Stimulated activated naive B cell treated with anti-CD40 and anti-IgM and Interleukin-4, amounts not matched to agents 10 μg/mL and 1 μg/mL and 100 μg/mL, for 72 hours (primary cell): ENCODE results near the gene ZNF783.
"Not testable (repeated sequence)": the region's sequence is repeated elsewhere in the genome, so short reads cannot be mapped to it uniquely, and the experiment has no call there.

ENCODE experiments used
- ATAC-seq, 2 donors: fragments of 150-1000 bp; cut with Tn5 transposase; replicated peaks; 2 replicates each; pipeline ENCODE4 v1.10.0; 2021; ENCODE audit warnings: moderate library complexity in 1 of 2
- DNase-seq: peaks from one replicate; pipeline ENCODE4 v3.0.0; 2021
- H3K27ac Mint-ChIP-seq: one replicate; pipeline ENCODE4 v1.8.0; 2022; ENCODE audit warnings: mild to moderate bottlenecking, mixed read lengths
- H3K27me3 Mint-ChIP-seq, 2 donors: one replicate each; pipeline ENCODE4 v1.8.0; 2022; ENCODE audit warnings: mixed read lengths in 2 of 2
- H3K36me3 Mint-ChIP-seq, 2 donors: one replicate each; pipeline ENCODE4 v1.8.0; 2022; ENCODE audit warnings: mixed read lengths in 2 of 2, mild to moderate bottlenecking in 1 of 2
- H3K4me1 Mint-ChIP-seq, 2 donors: one replicate each; pipeline ENCODE4 v1.8.0; 2022; ENCODE audit warnings: mixed read lengths in 2 of 2, mild to moderate bottlenecking in 1 of 2
- H3K4me3 Mint-ChIP-seq, 2 donors: one replicate each; pipeline ENCODE4 v1.8.0; 2022; ENCODE audit warnings: mild to moderate bottlenecking in 2 of 2, mixed read lengths in 2 of 2, moderate library complexity in 1 of 2
- H3K9me3 Mint-ChIP-seq, 2 donors: one replicate each; pipeline ENCODE4 v1.8.0; 2022; ENCODE audit warnings: mixed read lengths in 2 of 2, mild to moderate bottlenecking in 1 of 2

Gene ZNF783

DNA sequence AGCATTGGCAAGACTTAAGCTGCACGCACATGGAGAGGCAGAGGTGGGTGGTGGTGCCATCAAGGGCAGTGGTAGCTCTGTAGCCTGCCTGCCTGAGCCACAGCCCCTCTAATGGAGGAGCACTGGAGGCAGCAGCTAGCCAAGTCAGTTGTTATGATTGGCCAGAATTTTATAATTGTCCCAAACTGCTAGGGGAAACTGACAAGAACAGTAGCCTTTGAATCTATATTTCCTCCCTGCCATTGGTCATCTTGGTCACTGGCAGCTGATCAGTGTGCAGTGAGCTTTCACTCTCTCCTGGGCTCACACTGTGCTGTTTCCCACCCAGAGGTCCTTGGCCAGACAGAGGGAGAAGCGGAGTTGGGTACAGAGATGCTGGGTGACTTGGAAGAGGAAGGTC, 9.6 kb upstream of the ZNF783 start:
- no peak overlapping the region for H3K4me3 Mint-ChIP-seq
- H3K27me3 Mint-ChIP-seq: no peaks in the 10 kb centered on the region
- H3K9me3 Mint-ChIP-seq: peaks cover 3% of the 10 kb centered on the region in 2 donors
- ATAC-seq: no peak
- peaks cover 23 to 32% of the 10 kb centered on the region in 2 donors for H3K4me1 Mint-ChIP-seq
- no peak for DNase-seq
- H3K36me3 Mint-ChIP-seq: peaks cover 25 to 43% of the 10 kb centered on the region in 2 donors
- H3K27ac Mint-ChIP-seq: no peak overlapping the region

DNA sequence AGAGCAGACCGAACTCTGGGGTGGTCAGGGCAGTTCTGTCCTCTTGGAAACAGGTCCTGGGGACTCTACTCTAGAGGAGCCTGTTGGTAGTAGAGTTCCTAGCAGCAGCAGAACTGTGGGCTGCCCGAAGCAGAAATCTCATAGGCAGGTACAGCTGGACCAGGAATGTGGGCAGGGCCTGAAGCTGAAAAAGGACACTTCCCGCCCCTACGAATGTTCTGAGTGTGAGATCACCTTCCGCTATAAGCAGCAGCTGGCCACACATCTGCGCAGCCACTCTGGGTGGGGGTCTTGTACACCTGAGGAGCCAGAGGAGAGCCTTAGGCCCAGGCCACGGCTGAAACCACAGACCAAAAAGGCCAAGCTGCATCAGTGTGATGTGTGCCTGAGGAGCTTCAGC, 8.3 kb upstream of the ZNF783 start:
- Mint-ChIP-seq H3K27me3 (no peaks in the 10 kb centered on the region), H3K4me1 (peaks cover 11 to 25% of the 10 kb centered on the region in 2 donors), H3K9me3 (no peaks in the 10 kb centered on the region), H3K27ac (no peak overlapping the region), H3K4me3 (no peak overlapping the region), H3K36me3 (peaks cover 25 to 35% of the 10 kb centered on the region in 2 donors)
- DNase-seq (no peak), ATAC-seq (no peak)

DNA sequence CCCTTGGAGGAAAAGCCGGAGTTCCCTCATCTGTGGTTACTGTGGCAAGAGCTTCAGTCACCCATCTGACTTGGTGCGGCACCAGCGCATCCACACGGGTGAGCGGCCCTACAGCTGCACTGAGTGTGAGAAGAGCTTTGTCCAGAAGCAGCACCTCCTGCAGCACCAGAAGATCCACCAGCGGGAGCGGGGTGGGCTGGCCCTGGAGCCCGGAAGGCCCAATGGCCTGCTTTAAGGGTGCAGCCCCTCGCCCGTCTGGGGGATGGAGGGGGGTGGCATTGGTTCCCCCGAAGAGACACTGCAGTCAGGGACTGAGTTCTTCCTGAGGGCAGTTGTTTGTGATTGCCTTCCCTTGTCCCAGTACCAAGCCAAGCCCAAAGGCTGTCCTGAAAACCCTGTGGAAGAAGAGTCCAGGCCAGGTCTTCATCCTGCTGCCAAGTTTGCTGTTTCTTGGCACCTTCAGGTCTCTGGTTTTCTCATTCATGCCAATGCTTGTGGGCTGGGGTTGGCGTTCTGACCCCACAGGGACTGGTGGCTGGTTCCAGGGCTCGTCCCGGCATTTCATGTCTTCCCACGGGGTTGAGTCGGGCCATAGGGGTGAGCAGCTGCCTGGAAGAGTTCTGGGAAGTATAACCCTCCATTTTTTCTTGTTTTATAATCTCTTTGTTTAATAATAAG, 7.7 kb upstream of the ZNF783 start:
- DNase-seq (no peak), ATAC-seq (no peak)
- peaks cover 7 to 22% of the 10 kb centered on the region in 2 donors for H3K4me1 Mint-ChIP-seq
- H3K27ac Mint-ChIP-seq: no peak overlapping the region
- H3K27me3 Mint-ChIP-seq: no peaks in the 10 kb centered on the region
- no peak overlapping the region for H3K4me3 Mint-ChIP-seq
- no peaks in the 10 kb centered on the region for H3K9me3 Mint-ChIP-seq
- H3K36me3 Mint-ChIP-seq: peaks cover 25 to 35% of the 10 kb centered on the region in 2 donors

DNA sequence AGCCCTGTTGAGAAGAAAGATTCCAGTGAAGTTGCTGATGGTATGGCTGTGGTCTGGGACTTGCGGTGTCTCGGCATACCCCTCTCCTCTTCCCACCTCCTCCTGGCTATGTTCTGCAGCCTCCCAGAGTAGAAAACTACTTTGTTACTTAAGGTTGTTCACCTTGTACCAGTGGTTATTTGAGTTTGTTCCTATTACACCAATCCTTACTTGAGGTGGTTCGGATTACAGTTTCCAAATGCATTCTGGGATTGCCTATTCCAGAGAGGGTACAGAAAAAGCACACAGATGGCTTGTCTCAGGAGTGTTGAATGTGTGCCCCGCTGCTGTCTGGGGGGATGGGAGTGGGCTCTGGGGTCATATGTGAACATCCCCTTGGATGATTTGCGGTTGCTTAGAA, 6.8 kb upstream of the ZNF783 start:
- Mint-ChIP-seq H3K4me3 (no peak overlapping the region), H3K27ac (no peak overlapping the region), H3K4me1 (peaks cover 6 to 18% of the 10 kb centered on the region in 2 donors), H3K36me3 (peaks cover 24 to 33% of the 10 kb centered on the region in 2 donors), H3K9me3 (no peaks in the 10 kb centered on the region), H3K27me3 (no peaks in the 10 kb centered on the region)
- DNase-seq: no peak
- ATAC-seq: no peak

DNA sequence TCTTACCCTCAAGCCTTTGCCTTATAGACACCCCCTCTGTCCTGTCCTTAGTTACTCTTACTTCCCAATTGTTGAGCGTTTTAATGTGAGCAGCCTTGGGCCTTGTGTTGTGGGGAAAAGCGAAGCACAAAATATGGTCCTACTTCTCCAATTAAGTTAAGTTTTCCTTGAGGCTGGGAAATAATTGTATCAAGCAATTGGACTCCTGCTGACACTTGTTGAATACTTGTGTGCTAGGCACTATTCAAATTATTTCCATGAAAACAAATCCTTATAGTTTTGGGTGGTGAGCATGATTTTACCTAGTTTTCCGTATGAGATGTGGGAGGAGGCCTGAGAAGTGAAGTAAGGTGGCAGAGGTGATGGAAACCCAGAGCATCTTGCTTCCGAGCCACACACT, 5.4 kb upstream of the ZNF783 start:
- no peaks in the 10 kb centered on the region for H3K9me3 Mint-ChIP-seq
- H3K36me3 Mint-ChIP-seq: peaks cover 18 to 27% of the 10 kb centered on the region in 2 donors
- DNase-seq (no peak), ATAC-seq (no peak)
- H3K27me3 Mint-ChIP-seq: no peaks in the 10 kb centered on the region
- H3K4me1 Mint-ChIP-seq: peaks cover 6 to 24% of the 10 kb centered on the region in 2 donors
- H3K27ac Mint-ChIP-seq: peak overlapping the region; percentile 37
- no peak overlapping the region for H3K4me3 Mint-ChIP-seq

DNA sequence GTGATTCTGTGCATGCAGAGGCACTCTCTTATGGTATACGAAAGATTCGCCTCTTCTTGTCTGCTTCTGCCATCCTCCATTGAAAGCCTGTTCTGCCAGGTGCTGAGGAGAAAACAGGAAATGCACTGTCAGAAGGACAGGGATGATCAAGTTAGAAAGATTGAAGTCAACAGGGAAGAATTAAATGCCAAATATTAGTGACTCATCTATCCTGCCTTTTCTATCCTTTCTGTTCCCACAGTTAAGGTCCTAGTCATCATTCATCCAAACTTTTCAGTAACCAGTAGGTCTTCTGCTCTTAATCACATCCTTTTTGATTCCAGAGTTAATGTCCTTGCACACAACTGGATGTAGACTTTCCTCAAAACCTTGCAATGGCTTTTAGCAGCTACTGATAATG, 4.8 kb upstream of the ZNF783 start:
- Mint-ChIP-seq H3K9me3 (no peaks in the 10 kb centered on the region), H3K27me3 (no peaks in the 10 kb centered on the region), H3K4me1 (peaks cover 6 to 26% of the 10 kb centered on the region in 2 donors), H3K4me3 (no peak overlapping the region), H3K36me3 (peaks cover 18 to 27% of the 10 kb centered on the region in 2 donors), H3K27ac (peak overlapping the region; percentile 56)
- ATAC-seq (no peak), DNase-seq (no peak)

DNA sequence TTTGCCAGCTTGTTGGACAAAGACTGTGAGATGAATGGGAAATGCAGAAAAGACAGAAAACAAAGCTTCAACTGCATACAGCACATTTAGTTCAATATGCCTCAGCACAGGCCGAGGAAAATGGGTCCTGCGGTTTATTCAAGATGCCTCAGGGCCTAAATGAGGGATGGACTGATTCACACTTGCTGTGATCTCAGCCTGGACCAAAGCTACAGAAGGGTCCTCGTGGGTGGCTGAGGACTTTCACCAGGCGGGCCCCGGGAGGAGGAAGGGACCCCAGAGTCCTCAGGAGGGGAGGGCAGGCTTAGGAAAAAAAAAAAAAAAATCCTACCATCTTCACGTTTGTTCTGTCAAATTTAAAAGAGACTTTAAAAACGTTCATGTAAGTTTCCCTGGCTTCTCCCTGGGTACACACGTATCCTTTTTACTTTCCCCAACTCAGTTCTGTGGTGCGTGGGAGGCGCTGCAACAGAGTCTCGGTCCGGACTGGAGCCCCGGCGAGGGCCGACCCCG, 624 bp upstream of the ZNF783 start:
- Mint-ChIP-seq H3K4me1 (peaks cover 19 to 42% of the 10 kb centered on the region in 2 donors), H3K36me3 (peaks cover 20 to 25% of the 10 kb centered on the region in 2 donors), H3K27me3 (no peaks in the 10 kb centered on the region), H3K9me3 (no peaks in the 10 kb centered on the region), H3K27ac (peak overlapping the region; percentile 96), H3K4me3 (peak overlapping the region; percentile 86 to 91)
- ATAC-seq (peak; percentile 4 to 9), DNase-seq (no peak)

DNA sequence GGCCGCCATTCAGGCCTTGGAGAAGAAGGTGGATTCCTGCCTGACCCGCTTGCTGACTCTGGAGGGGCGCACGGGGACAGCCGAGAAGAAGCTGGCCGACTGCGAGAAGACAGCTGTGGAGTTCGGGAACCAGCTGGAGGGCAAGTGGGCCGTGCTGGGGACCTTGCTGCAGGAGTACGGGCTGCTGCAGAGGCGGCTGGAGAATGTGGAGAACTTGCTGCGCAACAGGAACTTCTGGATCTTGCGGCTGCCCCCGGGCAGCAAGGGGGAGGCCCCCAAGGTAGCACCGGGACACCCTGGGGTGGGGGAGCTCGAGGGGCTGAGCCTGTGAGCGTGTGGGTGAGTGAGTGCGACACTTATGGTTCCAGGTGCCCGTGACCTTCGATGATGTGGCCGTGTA, 4.5 kb downstream of the ZNF783 start:
- no peak overlapping the region for H3K4me3 Mint-ChIP-seq
- H3K27ac Mint-ChIP-seq: peak overlapping the region; percentile 37
- no peaks in the 10 kb centered on the region for H3K27me3 Mint-ChIP-seq
- peaks cover 0 to 1% of the 10 kb centered on the region in 2 donors for H3K9me3 Mint-ChIP-seq
- H3K4me1 Mint-ChIP-seq: peaks cover 20% of the 10 kb centered on the region in 2 donors
- no peak for ATAC-seq
- no peak for DNase-seq
- peaks cover 46 to 60% of the 10 kb centered on the region in 2 donors for H3K36me3 Mint-ChIP-seq

DNA sequence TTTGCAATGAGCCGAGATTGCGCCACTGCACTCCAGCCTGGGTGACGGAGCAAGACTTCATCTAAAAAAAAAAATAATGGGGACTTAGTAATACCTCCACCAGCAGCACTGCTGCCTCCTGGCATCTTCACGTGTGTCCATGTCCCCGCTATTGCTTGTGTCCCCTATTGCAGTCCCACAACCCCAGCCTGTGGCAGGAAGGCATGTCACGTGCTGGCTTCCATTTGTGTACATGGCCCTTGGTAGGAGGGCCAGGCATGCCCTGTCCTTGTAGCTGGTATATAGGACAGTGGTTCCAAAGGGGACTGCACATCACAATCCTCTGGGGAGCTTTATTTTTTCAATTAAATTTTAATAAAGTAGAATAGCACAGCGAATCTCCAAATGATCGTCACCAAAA, 5.7 kb downstream of the ZNF783 start:
- peaks cover 0 to 1% of the 10 kb centered on the region in 2 donors for H3K9me3 Mint-ChIP-seq
- no peak for ATAC-seq
- DNase-seq: no peak
- peaks cover 44 to 69% of the 10 kb centered on the region in 2 donors for H3K36me3 Mint-ChIP-seq
- no peak overlapping the region for H3K27ac Mint-ChIP-seq
- peaks cover 18 to 22% of the 10 kb centered on the region in 2 donors for H3K4me1 Mint-ChIP-seq
- H3K27me3 Mint-ChIP-seq: no peaks in the 10 kb centered on the region
- no peak overlapping the region for H3K4me3 Mint-ChIP-seq

DNA sequence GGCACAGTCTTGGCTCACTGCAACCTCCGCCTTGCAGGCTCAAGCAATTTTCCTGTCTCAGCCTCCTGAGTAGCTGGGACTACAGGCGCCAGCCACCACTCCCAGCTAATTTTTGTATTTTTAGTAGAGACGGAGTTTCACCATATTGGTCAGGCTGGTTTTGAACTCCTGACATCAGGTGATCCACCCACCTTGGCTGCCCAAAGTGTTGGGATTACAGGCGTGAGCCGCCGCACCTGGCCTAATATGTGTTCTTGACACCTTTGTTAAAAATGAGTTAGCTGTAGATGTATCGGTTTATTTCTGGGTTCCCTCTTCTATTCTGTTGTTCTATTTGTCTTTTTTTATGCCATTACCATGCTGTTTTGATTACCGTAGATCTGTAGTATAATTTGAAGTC, 12.4 kb downstream of the ZNF783 start:
- not testable (repeated sequence) for DNase-seq, H3K9me3 Mint-ChIP-seq, ATAC-seq, H3K27me3 Mint-ChIP-seq, H3K4me3 Mint-ChIP-seq, H3K27ac Mint-ChIP-seq
- peaks cover 65 to 79% of the 10 kb centered on the region in 2 donors for H3K36me3 Mint-ChIP-seq
- H3K4me1 Mint-ChIP-seq: peaks cover 6 to 12% of the 10 kb centered on the region in 2 donors

DNA sequence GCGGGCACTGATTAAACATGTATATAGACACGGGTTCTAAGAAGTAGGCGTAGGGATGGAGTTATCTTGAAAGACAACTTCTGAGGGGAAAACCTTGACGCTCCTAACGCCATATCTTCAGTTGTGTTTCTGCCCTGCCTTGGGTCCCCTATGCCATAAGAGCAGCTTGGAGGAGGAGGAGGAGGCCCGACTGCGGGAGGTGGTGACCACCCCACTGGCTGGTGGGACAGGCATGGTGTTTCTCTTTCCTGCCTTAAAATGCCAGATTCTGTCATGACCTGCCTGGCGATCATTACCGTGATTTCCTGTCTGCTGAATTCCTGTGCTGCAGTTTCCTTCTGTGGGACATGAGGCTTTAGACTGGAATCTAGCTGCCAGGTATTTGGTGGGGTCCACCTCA, 15.9 kb downstream of the ZNF783 start:
- ATAC-seq (no peak), DNase-seq (no peak)
- H3K36me3 Mint-ChIP-seq: peaks cover 73 to 80% of the 10 kb centered on the region in 2 donors
- no peak overlapping the region for H3K27ac Mint-ChIP-seq
- H3K27me3 Mint-ChIP-seq: no peaks in the 10 kb centered on the region
- peaks cover 2 to 4% of the 10 kb centered on the region in 2 donors for H3K9me3 Mint-ChIP-seq
- H3K4me1 Mint-ChIP-seq: peaks cover 4 to 5% of the 10 kb centered on the region in 2 donors
- H3K4me3 Mint-ChIP-seq: no peak overlapping the region

DNA sequence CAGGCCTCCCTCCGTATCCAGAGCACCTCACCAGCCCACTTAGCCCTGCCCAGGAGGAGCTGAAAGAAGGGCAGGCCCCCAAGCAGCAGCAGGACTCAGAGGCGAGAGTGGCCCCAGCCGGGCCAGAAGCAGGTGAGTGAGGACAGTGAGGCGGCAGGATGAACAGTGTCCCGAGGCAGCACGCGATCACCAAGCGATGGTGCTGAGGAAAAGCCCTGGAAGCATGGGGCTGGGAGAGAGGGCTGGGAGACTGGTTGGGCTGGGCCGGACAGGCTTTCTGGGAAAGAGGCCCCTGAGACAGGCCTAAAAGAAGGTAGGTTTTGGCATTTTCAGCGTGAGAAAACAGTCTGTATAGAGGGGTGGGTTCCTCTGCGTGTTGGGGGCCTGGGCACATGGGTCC, 16.4 kb downstream of the ZNF783 start:
- ATAC-seq: no peak
- Mint-ChIP-seq H3K4me3 (no peak overlapping the region), H3K27me3 (no peaks in the 10 kb centered on the region), H3K4me1 (peaks cover 0 to 1% of the 10 kb centered on the region in 2 donors), H3K27ac (peak overlapping the region; percentile 31), H3K9me3 (peaks cover 2 to 4% of the 10 kb centered on the region in 2 donors), H3K36me3 (peaks cover 68 to 75% of the 10 kb centered on the region in 2 donors)
- DNase-seq: no peak

DNA sequence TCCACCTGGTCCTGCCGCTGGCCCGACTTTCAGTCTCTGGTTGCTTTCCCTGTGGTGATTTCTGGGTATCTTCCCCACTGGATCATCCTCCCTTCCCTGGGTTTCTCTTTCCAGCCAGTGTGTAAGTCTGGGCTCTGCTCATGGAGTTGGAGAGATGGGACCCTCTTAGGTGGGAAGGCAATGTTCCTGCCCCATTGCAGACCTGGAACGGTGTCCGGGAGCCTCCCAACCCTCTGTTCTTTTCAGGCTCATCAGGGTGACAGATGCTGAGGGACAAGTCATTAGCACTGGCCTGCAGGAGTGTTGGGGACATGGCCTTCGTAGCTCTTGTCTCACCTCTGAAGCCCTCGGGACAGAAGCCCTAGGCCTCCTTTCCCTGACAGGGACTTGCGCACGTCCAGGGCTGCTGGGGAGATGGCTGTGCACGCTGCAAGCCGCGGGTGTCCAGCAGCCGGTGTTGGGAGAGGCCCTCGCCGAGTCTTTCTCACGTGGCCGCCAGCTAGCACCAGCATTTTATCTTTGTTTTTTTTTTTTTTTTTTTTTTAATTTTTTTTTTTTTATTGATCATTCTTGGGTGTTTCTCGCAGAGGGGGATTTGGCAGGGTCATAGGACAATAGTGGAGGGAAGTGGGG, 17.2 kb downstream of the ZNF783 start:
- peaks cover 4% of the 10 kb centered on the region in 2 donors for H3K4me1 Mint-ChIP-seq
- ATAC-seq: no peak

DNA sequence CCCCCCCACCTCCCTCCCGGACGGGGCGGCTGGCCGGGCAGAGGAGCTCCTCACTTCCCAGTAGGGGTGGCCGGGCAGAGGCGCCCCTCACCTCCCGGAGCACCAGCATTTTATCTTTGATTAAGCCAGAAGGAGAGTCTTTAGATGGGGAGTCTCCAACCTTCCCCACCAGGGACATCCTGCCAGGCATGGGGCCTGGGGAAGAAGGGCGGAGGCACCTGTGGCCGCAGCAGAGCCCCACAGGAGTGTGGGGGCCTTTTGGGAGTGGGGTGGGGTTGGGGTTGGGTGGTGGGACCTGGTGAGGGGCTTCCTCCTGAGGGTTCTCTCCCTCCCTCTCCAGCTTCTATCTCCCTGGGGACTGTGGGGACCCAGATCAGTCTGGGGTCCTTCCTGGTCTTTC, 18.2 kb downstream of the ZNF783 start:
- DNase-seq (no peak), ATAC-seq (no peak)
- Mint-ChIP-seq H3K27me3 (no peaks in the 10 kb centered on the region), H3K9me3 (no peaks in the 10 kb centered on the region), H3K36me3 (peaks cover 53 to 68% of the 10 kb centered on the region in 2 donors), H3K4me1 (peaks cover 11 to 13% of the 10 kb centered on the region in 2 donors), H3K27ac (no peak overlapping the region), H3K4me3 (no peak overlapping the region)

More for the DNA sequence above, 17.2 kb downstream of the ZNF783 start:
- Mint-ChIP-seq H3K4me3 (no peak overlapping the region), H3K9me3 (peaks cover 2 to 4% of the 10 kb centered on the region in 2 donors), H3K36me3 (peaks cover 61 to 69% of the 10 kb centered on the region in 2 donors), H3K27me3 (no peaks in the 10 kb centered on the region), H3K27ac (peak overlapping the region; percentile 62)
- no peak for DNase-seq
